ENCODE data around the gene CUTA.

CUTA gene

DNA sequence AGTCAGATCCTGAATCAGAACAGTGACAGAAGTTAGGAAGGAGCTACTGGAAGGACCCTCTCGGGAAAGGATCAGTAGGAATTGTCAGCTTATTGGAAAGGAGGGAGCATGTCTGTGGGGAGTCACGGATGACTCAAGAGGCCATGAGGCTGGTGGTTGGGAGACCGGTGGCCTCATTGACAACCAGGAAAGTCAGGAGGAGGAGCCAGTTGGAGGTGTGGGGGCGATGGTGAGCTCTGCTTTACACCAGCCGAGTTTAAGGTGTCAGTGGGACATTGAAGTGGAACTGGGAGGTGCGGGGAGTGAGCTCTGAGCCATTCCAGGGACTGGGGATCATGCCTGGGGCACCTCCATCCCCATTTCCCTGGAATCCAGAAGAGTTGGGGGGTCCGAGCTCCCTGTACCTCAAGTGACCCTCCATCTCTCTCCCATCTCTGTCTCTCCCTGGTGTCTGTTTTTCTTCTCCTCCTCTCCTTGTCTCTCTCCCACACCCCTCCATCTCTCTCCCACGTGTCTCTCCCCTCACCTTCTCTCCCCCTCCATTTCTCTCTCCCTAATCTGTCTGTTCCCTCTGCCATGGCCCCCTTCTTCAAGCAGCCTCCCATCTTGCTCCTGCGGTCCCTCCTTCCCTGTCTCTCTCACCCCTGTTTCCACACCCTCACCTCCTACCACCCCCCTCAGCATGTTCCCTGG lies 22.2 kb upstream of the CUTA start:
- no peak for DNase-seq (ENCODE audit: low read depth in 2 of 2)

DNA sequence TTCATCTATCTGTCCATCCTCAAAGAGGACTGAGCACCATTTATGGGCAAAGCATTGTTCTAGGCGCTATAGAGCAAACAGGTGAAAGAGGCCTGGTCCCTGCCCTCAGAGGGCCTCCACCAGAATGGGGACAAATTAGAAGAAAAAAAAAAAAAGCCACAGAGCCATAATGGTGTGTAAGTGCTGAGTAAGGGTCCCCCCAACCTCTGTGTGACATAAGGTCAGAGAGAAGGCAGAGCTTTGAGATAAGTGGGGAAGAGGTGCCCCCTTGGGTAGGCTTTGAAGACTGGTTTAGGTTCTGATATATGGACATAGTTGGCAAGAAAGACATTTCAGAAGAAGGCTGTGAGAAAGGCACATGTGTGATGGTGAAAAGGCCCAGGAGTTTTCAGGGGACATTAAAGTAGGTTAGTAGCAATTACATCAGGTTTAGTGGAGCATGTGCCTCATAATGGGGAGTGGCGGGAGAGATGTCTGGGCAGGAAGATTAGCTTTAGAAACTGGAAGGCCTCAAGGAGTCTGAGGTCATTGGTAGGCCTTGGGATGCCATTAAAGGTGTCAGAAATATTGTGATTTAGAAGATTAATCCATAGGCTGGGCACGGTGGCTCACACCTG lies 21.2 kb upstream of the CUTA start:
- DNase-seq (ENCODE audit: low read depth in 2 of 2) = no peak

DNA sequence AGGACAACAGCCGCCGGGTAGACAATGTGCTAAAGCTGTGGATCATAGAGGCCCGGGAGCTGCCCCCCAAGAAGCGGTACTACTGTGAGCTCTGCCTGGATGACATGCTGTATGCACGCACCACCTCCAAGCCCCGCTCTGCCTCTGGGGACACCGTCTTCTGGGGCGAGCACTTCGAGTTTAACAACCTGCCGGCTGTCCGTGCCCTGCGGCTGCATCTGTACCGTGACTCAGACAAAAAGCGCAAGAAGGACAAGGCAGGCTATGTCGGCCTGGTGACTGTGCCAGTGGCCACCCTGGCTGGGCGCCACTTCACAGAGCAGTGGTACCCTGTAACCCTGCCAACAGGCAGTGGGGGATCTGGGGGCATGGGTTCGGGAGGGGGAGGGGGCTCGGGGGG lies 19.8 kb upstream of the CUTA start:
- DNase-seq (ENCODE audit: low read depth in 2 of 2) = no peak

DNA sequence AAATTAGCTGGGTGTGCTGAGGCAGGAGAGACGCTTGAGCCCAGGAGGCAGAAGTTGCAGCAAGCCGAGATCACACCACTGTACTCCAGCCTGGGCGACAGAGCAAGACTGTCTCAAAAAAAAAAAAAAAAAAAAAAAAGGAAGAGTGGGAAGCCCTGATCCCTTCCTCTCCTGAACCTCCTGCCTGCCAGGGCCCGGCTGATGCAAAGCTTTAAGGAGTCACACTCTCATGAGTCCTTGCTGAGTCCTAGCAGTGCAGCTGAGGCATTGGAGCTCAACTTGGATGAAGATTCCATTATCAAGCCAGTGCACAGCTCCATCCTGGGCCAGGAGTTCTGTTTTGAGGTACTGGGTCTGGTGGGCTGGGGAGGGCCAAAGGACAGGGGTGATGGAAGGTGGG lies 17.1 kb upstream of the CUTA start:
- no peak for DNase-seq (ENCODE audit: low read depth in 2 of 2)

DNA sequence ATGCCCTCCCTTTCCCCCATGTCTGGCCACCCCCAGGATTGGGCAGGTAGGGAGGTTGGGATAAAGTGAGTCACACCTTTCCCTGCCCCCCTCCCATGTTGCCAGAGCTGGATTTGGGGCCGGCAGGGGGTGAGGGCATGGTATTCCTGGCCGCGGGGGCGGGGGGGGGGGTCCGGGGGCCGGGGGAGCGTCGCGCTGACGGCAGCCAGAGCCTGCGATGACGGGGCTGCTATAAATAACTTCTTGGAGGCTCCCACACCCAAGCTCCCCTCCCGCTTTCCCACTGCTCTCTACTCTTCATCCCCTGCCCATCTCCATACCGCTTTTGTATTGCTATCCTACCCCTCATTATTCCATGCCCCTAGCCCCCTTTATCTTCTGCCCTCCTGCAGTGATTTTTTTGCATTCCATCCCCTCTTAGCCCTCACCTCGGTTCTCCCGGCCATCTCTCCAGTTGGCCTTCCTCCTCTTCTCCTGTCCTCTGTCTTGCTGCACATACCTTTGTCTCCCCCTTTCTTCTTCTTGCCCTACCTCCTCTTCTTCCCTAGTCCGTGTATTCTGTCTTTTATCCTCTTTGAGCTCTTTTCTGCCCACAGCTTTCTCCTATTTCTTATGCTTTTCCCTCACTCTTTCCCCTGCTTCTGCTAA lies 15.8 kb upstream of the CUTA start:
- no peak for DNase-seq (ENCODE audit: low read depth in 2 of 2)

DNA sequence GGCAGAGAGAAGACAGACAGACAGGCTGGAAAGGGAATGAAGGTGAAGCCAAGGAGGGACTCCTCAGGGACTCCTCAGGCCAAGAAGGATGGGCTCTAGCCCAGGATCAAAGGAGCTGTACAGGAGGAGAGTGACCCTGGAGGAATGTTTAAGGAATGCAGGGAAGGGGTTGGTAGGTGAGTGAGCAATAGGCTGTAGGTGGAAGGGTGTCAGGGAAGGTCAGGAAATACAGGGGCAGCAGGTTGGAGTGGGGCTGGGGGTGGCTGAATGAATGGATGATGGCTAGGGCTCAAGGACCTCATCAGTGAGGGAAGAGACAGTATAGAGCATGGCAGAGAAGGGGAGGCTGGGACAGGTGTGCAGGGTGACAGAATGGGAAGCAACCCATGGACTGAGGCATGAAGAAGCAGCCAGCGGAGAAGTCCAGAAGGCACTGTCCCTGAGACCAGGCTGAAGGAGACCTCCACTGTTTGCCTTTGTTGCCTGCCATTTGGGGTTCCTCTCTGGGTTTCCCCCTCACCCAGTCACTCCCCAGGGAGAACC lies 15.2 kb upstream of the CUTA start:
- DNase-seq (ENCODE audit: low read depth in 2 of 2) = no peak

DNA sequence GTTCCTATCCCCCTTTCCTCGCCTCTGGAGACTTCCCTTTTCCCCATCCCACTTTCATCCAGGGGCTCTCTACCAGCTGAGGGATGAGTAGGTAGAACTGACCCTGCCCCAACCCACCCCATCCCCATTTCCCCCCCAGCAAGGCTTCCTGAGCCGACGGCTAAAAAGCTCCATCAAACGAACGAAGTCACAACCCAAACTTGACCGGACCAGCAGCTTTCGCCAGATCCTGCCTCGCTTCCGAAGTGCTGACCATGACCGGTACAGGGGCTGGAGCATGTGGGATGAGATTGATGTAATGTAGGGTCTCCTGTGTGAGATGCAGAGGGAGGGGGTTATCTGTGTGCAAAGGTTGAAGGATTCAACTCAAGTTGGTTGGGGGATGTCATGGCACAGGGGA lies 14.6 kb upstream of the CUTA start:
- no peak for DNase-seq (ENCODE audit: low read depth in 2 of 2)

DNA sequence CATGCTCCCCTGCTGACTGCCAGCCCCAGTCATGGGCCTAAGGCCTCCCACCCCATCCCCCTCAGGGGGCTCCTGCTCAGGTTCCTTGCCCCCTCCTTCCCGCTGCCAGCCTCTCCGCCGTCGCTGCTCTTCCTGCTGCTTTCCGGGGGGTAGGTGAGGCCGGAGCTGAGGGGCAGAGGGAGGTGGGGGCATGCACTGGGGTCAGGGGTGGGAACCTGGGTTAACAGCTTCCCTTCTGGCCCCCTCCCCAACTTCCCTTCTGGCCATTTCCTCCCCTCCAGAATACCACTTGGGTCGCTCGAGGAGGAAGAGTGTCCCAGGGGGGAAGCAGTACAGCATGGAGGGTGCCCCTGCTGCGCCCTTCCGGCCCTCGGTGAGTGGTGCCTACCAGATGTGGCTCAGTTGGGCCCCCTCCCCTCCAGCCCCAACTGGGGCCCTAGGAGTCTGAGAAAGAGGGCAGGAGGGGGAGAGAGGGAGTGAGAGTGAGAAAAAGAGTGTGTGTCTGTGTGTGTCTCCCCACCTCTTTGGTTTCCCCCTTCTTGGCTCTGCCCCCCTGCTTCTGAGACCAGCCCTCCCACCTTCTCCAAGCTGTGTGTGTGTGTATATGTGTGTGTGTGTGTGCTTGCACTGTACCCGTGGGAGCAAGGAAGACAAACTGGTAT lies 14.1 kb upstream of the CUTA start:
- DNase-seq (ENCODE audit: low read depth in 2 of 2) = no peak

DNA sequence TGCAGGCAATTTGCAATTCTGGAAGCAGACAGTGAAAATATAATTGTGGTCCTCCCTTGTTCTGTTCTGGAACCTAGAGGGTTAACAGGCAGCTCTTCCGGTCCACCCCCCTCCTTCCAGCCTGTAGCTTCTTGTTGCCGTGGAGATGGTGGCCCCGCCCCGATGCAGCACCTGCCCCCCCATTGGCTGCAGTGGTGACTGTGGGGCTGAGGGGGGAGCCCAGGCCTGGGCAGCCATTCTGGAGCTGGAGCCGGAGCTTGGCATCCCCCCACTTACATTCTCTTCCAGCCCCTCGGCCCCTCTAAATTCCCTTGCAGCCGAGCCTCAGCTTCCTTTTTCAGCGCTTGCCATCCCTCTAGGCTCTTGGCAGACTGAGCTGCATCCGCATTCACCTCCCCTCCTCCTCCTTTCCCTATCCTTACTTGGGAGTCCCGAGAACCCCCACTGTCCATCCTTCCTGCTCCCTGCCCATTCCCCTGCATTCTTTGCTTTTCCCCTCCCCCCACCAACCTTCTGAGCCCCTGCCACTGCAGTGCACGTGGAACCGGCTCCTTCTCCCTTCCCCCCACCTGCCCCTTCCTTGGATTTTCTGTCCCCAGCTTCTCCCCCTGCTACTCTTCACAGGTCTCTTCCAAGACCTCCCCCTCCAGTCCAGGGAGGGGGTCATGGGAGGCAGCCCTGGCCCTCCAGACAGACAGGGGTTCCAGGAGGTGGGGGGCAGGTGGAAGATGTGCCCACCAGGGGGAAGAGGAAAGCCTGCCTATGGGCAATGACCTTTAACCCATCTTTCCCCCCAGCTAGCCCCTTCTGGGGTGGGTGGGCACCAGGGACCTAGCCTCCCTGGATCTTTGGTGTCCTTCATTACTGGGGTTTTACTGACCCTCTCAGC lies 13.3 kb upstream of the CUTA start:
- no peak for DNase-seq (ENCODE audit: low read depth in 2 of 2)

DNA sequence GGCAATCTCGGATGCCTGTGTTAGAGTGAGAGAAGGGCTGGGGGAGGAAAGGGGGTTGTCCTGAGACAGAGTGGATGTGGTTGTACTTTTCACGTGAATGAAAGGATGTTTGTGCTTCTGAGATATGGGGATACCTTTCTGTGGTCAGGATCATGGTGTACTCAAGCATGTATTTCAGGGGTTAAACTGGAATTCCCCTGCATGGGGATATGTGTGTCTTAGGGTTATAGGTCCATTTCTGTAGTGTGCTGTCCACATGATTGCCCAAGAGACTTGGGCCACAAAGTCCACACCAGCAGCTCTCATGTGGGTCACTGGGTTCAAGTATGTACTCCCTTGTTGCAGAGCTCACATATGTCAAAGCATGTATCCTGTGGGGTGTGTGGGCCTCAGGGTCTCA lies 12.4 kb upstream of the CUTA start:
- no peak for DNase-seq (ENCODE audit: low read depth in 2 of 2)

DNA sequence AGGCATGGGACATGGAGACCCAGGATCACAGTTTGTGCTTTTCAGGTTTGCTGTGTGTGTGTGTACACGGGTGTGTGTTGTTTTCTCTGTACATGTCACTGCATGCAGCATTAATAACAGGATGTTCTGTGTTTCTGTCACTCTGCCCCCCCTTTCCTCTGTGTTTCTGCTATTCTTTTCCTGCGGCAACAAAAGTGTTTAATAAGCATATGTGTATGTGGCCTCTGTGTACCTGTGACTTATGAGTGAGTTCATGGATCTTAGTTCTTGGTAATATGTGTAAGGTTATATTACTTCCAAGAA lies 11.8 kb upstream of the CUTA start:
- DNase-seq (ENCODE audit: low read depth in 2 of 2) = no peak

DNA sequence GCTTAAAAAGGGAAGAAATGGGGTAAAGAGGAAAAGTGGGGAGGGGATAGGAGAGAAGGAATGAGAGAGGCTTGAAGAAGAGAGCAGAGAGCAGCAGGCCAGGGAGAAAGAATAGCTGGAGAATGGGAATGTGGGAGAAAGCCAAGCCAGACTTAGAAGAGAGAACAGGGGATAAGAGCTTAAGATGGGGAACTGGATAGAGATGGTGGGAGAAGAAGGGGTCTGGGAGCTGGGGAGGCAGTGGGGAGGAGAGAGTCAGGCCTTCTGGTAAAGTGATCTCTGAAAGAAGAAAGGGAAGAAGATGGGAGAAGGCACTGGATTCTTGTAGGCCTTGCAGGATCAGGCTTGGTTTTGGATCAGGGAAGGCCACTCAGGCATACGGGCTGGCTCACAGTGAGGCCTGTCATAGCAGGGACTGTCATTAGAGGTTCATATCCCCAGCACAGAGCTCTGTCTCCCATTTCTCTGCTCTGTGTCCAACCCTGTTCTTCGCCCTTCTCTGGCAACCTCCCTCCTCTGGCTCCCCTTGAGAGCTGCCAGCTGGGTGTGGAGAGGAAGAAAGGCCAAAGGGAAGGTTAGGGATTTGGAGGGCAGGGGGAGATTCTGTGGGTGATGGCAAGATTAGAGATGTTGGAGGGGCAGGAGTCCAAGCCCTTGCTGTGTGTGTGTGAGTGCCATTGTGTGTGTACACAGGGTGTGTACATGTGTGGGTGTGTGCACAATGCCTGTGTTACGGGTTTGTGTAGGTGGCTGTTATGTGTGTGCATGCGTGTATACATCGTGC lies 11.3 kb upstream of the CUTA start:
- no peak for DNase-seq (ENCODE audit: low read depth in 2 of 2)

DNA sequence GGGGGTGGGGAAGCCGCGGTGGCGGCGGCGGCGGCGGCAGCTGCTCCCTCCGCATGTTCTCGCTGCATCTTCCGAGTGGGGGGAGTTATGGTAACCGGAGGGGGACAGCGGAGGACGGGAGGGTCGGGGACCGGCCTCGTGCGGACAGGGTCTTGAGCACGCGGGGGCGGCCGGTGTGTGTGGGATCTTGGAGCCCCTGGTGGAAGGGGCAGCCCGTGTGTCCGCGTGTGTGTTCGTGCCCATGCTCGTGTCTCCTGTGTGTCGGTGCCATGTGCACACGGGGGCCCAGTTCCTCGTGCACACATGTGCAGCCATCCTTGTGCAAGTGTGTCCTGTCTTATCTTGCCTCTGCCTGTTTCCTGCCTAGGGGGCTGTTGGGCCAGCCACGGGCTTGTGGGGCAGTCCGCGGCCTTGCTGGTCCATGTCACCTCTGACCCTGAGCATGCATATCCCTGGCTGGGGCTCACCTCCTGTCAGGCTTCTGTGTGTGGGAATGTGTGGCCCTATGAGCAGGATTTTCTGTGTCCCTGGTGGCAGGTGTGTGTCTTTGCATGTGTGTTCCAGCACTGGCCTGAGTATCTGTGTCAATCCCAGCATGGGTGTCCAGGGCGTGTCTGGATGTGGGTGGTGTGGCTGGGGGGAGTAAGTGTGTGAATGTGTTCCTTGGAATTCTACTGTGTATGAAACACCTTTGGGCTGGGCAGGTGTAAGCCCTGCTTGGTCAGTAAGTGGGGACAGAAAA lies 10.5 kb upstream of the CUTA start:
- DNase-seq (ENCODE audit: low read depth in 2 of 2) = no peak

DNA sequence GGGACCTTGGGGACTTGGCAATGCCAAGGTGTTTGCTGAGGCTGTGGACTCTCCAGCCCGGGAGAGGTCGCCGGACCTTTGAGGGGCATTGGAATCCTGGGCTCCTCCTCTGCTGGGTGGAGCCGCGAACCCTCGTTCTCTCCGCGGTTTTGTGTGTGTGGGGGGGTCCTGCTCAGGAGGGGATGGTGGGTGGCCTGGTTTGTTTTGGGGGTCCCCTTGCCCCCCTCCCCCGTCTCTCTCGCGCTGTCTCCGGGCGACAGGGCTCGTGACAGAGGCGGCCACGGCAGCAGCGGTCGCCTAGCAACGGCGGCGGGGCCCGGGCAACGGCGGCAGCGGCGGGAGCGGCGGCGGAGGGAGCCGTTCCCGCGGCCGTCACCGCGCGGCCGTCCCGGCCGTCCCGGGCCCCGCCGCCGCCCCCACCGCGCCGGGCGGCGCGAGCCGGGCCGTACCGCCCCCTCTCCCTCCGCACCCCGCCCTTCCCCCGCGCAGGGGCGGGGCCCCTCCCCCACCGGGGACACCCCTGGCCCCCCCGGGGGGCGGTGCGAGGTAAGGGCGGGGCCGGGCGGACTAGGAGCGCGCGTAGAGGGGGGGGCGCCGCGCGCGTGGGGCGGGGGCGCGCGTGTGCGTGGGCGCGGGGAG lies 9.8 kb upstream of the CUTA start:
- no peak for DNase-seq (ENCODE audit: low read depth in 2 of 2)

DNA sequence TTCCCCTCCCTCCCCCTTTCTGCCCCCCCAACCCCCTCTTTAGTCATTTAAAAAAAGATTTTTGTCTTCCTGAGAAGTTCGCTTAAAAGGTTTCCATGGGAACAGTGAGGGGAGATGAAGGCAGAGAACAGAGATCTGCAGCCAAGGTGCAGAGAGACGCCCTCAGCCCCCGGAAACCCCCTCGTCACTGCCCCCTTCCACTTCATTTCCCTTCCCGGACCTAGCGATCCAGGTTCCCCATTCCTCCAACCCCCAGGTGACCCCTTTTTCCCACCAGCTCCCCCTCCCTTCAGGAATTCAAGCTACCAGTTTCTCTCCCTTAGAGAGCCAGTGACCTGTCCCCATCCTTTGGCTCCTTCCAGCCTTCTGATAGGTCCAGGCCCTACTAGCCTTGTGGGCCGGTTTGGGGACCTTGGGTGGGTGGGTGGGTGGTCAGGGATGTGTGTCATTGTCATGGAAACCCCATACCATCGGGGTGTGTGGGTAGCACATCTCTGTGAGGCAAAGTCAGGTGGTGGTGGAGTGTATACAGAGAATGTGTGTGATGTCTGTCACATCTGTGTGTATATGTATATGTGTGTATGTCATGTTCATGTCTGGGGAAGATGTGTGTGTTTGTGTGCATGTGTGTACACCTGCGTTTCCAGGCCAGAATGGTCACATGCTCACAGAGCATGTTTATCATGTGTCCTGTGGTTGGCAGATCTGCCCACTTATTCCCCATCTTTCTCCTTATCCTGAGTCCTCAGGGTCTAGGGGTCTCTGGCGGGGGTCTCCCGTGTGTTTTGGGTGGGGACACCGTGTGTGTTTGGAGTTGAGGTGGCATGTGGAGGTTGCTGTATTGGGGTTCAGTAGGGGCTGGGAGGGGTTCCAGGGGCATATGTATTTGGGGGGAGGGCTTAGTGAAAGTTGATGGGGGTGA lies 8.9 kb upstream of the CUTA start:
- DNase-seq (ENCODE audit: low read depth in 2 of 2) = no peak

DNA sequence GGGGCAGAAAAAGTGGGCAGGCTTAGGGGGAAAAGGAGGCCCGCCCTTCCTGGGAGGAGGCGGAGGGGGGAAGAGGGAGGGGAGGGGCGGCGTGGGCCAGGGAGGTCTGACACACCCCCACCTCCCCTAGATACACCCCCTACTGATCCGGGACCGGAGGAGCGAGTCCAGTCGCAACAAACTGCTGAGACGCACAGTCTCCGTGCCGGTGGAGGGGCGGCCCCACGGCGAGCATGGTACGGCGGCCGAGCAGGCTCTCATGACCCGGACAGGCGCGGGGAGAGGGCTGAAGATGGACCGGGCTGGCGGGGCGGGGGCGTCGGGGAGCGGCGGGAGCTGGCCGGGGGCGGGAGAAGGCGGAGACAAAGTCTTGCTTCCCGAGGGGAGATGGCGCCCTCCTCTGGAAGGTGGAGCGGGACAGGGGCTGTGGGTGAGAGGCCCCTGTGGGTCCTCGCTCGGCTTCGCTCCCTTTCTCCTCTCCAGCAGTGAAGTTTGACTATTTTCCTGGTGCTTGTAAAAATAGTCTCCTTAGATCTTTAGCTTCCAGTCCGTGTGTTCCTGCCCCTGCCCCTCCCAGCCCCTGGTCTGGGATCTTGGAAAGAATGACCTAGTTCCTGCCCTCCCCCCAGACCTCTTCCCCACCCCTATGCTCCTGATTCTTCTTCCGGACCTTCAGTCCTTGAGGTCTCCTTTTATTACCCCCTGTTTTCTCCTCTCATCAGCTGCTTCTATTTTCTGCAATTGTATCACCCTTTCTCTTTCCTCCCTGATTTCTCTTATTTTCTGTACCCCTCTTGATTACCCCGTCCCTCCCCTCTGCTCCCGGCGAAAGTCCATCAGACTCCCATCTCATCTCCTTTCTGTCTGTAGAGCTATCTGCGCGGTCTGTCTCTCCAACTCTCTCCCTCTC lies 8.0 kb upstream of the CUTA start:
- DNase-seq (ENCODE audit: low read depth in 2 of 2) = peak; percentile 56 to 58

DNA sequence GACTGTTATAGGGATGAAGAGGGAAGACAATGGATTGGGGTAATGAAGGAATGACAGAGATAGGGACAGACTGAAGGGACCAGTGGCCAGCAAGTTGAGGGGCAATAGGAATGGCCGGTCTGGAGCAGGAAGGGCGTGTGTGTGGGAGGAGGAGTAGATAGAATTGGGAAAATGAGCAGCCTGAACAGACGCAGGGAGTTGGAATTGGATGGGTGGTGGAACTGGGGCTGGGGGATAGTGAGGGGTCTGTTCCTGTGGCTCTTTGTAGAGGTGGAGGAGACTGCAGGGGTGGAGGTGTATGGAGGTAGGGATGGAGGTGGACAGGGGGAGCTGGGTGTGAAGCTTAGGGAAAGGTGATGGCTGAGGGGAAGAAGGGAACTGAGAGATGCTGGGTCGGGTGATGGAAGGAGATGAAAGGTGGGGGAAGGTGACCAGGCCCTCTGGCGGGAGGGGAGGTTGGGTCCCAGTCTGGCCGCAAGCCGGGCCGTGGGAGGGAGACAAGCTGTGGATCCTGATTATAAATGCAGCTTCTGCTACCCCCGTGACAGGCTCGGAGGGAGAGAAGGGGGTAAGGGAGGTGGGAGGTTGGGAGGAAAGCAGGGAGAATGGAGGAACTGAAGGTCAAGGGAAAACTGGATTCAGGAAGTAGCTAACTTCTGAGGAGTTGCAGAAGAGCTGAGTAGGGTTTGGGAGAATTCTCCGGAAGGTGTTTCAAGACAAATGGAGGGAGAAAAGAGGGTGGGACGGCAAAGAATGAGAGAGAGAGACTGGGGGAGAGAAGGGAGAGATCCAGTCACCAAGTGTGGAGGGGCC lies 7.2 kb upstream of the CUTA start:
- DNase-seq (ENCODE audit: low read depth in 2 of 2) = no peak

Data from fibroblast of skin of left quadriceps (primary cell).